ENCODE data around the gene TTN. TPM values are rescaled to one million over a fixed set of nuclear protein-coding genes. Genes with fewer than 3 reads are reported as not detected.

TTN gene
- total and polyA plus RNA-seq, 2 experiments from 2014 or later = 12.5 to 15.7 TPM

DNA sequence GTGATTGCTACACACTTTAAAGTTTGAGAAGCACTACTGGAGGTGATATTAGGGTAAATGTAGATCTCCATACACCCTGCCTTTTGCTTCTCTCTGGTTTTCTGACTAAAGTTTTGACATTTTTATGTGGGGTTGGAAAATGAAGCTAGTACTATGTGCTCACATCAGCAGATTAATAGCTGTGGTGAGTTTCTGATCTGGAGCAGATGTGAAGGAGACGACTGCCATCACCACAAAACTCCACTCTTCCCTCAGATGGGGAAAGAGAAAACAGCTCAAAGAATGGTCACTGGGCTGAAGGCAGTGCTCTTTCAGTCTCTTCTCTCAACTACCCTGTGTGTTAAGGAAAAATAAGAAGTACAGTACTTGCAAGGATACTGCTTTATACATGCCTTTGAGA lies 289.7 kb downstream of the TTN start:
- Histone ChIP-seq H4K20me1 (replicated peaks; ENCODE audit: insufficient read depth) (0 out of 2 replicates have a peak, but pooled peaks cover 5% of the 10 kb centered on the region), H2AFZ (no peak overlapping the region), H3K4me1 (ENCODE audit: insufficient read depth) (no peaks in the 10 kb centered on the region), H3K27ac (ENCODE audit: low read depth) (no peak overlapping the region), H3K79me2 (replicated peaks; ENCODE audit: insufficient read depth) (no peaks in the 10 kb centered on the region), H3K4me3 (no peak overlapping the region), H3F3A (replicated peaks; ENCODE audit: low read depth) (no peaks in the 10 kb centered on the region), H3K4me2 (no peak overlapping the region), H3K9me2 (ENCODE audit: insufficient read depth) (0 out of 2 replicates have a peak, but pooled peaks cover 5% of the 10 kb centered on the region), H3K36me3 (ENCODE audit: insufficient read depth) (no peaks in the 10 kb centered on the region), H3K27me3 (ENCODE audit: insufficient read depth) (no peaks in the 10 kb centered on the region)
- H3K4me1 Mint-ChIP-seq = no peaks in the 10 kb centered on the region
- H3K4me3 Mint-ChIP-seq = no peak overlapping the region
- TF ChIP-seq POLR2AphosphoS5 (IDR thresholded peaks at IDR 0.05; ENCODE audit: low read depth) (no peak), EZH2 (IDR thresholded peaks at IDR 0.05; ENCODE audit: low read depth, unreplicated experiment) (no peak), CREB1 (CRISPR knock-in tag; IDR thresholded peaks at IDR 0.05; ENCODE audit: low read depth) (no peak), EZH2phosphoT487 (IDR thresholded peaks at IDR 0.05; ENCODE audit: unreplicated experiment) (no peak), NANOG (IDR thresholded peaks at IDR 0.05; ENCODE audit: borderline replicate concordance) (no peak), ZNF331 (CRISPR knock-in tag; IDR thresholded peaks at IDR 0.05; ENCODE audit: low read depth) (no peak), JUNB (IDR thresholded peaks at IDR 0.05; ENCODE audit: unreplicated experiment) (no peak), STAT1 (IDR thresholded peaks at IDR 0.05; ENCODE audit: unreplicated experiment) (no peak), ZNF114 (CRISPR knock-in tag; IDR thresholded peaks at IDR 0.05) (no peak)
- TF ChIP-seq, protein P1, sequence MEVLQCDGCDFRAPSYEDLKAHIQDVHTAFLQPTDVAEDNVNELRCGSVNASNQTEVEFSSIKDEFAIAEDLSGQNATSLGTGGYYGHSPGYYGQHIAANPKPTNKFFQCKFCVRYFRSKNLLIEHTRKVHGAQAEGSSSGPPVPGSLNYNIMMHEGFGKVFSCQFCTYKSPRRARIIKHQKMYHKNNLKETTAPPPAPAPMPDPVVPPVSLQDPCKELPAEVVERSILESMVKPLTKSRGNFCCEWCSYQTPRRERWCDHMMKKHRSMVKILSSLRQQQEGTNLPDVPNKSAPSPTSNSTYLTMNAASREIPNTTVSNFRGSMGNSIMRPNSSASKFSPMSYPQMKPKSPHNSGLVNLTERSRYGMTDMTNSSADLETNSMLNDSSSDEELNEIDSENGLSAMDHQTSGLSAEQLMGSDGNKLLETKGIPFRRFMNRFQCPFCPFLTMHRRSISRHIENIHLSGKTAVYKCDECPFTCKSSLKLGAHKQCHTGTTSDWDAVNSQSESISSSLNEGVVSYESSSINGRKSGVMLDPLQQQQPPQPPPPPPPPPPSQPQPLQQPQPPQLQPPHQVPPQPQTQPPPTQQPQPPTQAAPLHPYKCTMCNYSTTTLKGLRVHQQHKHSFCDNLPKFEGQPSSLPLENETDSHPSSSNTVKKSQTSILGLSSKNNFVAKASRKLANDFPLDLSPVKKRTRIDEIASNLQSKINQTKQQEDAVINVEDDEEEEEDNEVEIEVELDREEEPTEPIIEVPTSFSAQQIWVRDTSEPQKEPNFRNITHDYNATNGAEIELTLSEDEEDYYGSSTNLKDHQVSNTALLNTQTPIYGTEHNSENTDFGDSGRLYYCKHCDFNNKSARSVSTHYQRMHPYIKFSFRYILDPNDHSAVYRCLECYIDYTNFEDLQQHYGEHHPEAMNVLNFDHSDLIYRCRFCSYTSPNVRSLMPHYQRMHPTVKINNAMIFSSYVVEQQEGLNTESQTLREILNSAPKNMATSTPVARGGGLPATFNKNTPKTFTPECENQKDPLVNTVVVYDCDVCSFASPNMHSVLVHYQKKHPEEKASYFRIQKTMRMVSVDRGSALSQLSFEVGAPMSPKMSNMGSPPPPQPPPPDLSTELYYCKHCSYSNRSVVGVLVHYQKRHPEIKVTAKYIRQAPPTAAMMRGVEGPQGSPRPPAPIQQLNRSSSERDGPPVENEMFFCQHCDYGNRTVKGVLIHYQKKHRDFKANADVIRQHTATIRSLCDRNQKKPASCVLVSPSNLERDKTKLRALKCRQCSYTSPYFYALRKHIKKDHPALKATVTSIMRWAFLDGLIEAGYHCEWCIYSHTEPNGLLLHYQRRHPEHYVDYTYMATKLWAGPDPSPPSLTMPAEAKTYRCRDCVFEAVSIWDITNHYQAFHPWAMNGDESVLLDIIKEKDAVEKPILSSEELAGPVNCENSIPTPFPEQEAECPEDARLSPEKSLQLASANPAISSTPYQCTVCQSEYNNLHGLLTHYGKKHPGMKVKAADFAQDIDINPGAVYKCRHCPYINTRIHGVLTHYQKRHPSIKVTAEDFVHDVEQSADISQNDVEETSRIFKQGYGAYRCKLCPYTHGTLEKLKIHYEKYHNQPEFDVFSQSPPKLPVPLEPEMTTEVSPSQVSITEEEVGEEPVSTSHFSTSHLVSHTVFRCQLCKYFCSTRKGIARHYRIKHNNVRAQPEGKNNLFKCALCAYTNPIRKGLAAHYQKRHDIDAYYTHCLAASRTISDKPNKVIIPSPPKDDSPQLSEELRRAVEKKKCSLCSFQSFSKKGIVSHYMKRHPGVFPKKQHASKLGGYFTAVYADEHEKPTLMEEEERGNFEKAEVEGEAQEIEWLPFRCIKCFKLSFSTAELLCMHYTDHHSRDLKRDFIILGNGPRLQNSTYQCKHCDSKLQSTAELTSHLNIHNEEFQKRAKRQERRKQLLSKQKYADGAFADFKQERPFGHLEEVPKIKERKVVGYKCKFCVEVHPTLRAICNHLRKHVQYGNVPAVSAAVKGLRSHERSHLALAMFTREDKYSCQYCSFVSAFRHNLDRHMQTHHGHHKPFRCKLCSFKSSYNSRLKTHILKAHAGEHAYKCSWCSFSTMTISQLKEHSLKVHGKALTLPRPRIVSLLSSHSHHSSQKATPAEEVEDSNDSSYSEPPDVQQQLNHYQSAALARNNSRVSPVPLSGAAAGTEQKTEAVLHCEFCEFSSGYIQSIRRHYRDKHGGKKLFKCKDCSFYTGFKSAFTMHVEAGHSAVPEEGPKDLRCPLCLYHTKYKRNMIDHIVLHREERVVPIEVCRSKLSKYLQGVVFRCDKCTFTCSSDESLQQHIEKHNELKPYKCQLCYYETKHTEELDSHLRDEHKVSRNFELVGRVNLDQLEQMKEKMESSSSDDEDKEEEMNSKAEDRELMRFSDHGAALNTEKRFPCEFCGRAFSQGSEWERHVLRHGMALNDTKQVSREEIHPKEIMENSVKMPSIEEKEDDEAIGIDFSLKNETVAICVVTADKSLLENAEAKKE (CRISPR knock-in tag; IDR thresholded peaks at IDR 0.05) = no peak
- TF ChIP-seq, protein P2, sequence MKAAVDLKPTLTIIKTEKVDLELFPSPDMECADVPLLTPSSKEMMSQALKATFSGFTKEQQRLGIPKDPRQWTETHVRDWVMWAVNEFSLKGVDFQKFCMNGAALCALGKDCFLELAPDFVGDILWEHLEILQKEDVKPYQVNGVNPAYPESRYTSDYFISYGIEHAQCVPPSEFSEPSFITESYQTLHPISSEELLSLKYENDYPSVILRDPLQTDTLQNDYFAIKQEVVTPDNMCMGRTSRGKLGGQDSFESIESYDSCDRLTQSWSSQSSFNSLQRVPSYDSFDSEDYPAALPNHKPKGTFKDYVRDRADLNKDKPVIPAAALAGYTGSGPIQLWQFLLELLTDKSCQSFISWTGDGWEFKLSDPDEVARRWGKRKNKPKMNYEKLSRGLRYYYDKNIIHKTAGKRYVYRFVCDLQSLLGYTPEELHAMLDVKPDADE (IDR thresholded peaks at IDR 0.05) = no peak
- TF ChIP-seq, protein P3, sequence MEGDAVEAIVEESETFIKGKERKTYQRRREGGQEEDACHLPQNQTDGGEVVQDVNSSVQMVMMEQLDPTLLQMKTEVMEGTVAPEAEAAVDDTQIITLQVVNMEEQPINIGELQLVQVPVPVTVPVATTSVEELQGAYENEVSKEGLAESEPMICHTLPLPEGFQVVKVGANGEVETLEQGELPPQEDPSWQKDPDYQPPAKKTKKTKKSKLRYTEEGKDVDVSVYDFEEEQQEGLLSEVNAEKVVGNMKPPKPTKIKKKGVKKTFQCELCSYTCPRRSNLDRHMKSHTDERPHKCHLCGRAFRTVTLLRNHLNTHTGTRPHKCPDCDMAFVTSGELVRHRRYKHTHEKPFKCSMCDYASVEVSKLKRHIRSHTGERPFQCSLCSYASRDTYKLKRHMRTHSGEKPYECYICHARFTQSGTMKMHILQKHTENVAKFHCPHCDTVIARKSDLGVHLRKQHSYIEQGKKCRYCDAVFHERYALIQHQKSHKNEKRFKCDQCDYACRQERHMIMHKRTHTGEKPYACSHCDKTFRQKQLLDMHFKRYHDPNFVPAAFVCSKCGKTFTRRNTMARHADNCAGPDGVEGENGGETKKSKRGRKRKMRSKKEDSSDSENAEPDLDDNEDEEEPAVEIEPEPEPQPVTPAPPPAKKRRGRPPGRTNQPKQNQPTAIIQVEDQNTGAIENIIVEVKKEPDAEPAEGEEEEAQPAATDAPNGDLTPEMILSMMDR (conservative IDR thresholded peaks at IDR 0.05; ENCODE audit: low read depth in 2 of 2) = no peak
- TF ChIP-seq, protein P4, sequence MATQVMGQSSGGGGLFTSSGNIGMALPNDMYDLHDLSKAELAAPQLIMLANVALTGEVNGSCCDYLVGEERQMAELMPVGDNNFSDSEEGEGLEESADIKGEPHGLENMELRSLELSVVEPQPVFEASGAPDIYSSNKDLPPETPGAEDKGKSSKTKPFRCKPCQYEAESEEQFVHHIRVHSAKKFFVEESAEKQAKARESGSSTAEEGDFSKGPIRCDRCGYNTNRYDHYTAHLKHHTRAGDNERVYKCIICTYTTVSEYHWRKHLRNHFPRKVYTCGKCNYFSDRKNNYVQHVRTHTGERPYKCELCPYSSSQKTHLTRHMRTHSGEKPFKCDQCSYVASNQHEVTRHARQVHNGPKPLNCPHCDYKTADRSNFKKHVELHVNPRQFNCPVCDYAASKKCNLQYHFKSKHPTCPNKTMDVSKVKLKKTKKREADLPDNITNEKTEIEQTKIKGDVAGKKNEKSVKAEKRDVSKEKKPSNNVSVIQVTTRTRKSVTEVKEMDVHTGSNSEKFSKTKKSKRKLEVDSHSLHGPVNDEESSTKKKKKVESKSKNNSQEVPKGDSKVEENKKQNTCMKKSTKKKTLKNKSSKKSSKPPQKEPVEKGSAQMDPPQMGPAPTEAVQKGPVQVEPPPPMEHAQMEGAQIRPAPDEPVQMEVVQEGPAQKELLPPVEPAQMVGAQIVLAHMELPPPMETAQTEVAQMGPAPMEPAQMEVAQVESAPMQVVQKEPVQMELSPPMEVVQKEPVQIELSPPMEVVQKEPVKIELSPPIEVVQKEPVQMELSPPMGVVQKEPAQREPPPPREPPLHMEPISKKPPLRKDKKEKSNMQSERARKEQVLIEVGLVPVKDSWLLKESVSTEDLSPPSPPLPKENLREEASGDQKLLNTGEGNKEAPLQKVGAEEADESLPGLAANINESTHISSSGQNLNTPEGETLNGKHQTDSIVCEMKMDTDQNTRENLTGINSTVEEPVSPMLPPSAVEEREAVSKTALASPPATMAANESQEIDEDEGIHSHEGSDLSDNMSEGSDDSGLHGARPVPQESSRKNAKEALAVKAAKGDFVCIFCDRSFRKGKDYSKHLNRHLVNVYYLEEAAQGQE (IDR thresholded peaks at IDR 0.05; ENCODE audit: unreplicated experiment) = no peak
- peaks cover 7% of the 10 kb centered on the region for H3K27me3 Mint-ChIP-seq (ENCODE audit: insufficient read depth, low read depth, poor library complexity)
- H3K36me3 Mint-ChIP-seq (ENCODE audit: low read depth) = 0 out of 3 replicates have a peak, but pooled peaks cover 3% of the 10 kb centered on the region
- no peaks in the 10 kb centered on the region for H3K9me3 Mint-ChIP-seq
- ATAC-seq = no peak
- H3K27ac Mint-ChIP-seq = no peak overlapping the region
- DNase-seq (ENCODE audit: low spot score) = no peak
